GM18907 (cell line): ENCODE results near the gene OR1F1.
A peak's percentile ranks its signal among the peaks of the same experiment; 100 is the strongest.
"Not testable (repeated sequence)": the region's sequence is repeated elsewhere in the genome, so short reads cannot be mapped to it uniquely, and the experiment has no call there.

Source experiments
- ATAC-seq: cut with Tn5 transposase; IDR thresholded peaks from one replicate; pipeline ENCODE4 v1.9.1; 2021; ENCODE audit warnings: mild to moderate bottlenecking, moderate library complexity; ENCODE audit not compliant: unreplicated experiment

The OR1F1 gene

DNA sequence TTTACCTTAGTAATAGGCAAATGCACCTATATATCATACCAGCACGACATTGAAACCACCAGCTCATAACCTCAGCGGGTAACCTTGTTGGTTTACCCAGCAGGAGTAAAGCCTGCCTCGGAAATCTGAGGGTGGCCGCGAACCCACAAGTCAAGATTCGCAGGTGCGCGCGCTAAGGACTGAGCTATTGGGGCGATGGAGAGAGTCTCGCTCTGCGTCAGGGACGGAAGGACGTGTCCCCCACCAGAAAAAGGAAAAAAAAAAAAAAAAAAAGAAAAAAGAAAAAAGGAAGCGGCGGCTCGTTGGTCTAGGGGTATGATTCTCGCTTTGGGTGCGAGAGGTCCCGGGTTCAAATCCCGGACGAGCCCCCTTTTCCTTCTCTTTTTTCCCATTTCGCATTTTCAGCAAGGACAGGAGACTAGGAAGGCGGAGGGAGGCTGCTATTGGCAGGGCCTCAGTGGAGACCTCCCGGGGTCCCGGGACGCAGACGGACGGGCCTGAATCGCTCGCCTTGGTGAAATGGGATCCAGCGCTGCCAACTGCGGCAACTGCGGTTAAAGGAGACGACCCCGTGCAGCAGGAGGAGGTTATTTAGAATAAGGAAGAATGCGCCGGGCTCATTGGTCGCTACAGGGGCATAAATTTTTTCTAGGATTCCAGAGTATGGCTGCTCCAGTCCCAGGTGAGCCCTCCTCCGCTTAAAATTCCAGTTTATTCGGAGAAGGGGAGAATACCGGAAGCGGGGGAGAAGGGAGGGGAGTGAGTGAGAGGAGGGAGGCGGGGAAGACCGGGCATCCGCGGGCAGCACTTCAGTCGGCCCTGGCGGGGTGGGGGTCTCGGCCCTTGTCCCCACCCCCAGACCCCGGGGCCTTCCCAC is at the start of gene OR1F1:
TSS of gene OR1F1 (plus strand) at position 407 of the 877 bp plus-strand sequence.
- no peak for ATAC-seq

DNA sequence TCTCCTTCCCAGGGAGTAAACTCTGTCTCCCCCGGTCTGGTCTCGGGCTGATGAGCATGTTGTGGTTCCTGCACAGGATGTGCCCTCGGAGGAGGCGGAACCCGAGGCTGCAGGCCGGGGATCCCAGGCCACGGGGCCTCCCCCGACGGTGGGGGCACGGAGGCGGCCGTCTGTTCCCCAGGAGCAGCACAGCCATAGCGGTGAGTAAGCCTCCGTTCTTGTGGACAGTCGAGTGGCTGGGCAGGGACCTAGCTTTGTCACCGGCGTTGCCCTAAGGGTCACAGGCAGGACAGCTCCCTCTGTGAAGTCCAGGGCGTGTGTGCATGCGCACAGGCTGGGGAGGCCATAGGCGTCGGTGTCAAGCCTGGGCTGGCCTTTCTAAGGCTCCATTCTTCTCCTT is 49.7 kb upstream of the OR1F1 start:
- no peak for ATAC-seq

DNA sequence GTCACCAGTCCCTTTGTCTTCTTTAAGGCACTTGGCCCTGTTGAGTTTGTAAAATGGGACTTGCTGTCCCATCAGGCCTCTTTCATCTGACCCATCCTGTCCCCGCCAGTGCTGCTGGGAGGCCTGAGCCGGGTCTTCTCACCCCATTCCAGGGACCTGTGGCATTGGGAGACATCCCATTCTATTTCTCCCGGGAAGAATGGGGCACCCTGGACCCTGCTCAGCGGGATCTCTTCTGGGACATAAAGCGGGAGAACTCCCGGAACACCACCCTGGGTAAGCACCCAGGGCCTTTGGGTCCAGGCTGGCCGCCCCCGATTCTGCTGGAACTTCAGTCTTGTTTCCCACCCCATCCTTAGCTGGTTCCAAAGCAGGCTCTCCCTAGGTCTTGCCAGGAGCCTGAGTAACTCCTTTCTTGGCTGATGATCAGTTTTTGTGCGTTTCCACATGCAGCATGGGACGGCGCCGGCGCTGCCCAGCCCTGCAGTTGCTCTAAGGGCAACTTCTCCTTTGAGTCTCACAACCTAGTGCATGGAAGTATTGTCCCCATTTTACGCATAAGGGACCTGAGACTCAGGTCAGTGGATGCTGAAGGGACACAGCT is 49.1 kb upstream of the OR1F1 start:
- no peak for ATAC-seq

DNA sequence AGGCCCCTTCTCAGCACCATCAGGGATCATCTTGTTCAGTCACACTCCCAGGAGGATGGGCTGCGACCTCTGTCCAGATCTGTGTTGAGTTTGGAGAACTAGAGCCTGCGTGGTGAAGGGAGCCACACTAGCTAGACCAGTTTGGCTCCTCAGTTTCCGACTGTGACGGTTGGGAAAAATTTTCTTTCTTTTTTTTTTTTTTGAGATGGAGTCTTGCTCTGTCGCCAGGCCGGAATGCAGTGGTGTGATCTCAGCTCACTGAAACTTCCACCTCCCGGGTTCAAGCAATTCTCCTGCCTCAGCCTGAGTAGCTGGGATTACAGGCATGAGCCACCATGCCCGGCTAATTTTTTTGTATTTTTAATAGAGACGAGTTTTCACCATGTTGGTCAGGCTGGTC is 48.4 kb upstream of the OR1F1 start:
- ATAC-seq, result not testable (repeated sequence)

DNA sequence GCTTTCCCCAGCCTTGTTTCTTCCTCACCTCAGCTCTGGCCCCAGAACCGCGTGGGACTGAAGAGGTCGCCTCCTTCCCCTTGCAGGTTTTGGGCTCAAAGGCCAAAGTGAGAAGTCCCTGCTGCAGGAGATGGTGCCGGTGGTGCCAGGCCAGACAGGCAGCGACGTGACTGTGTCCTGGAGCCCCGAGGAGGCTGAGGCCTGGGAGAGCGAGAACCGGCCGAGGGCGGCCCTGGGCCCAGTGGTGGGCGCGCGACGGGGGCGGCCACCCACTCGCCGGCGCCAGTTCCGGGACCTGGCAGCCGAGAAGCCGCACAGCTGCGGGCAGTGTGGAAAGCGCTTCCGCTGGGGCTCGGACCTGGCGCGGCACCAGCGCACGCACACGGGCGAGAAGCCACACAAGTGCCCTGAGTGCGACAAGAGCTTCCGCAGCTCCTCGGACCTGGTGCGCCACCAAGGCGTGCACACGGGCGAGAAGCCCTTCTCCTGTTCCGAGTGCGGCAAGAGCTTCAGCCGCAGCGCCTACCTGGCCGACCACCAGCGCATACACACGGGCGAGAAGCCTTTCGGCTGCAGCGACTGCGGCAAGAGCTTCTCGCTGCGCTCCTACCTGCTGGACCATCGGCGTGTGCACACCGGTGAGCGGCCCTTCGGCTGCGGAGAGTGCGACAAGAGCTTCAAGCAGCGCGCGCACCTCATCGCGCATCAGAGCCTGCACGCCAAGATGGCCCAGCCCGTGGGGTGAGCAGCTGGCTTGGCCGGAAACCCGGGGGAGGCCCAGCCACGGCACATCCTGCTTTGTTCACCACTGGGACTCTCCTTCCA is 47.2 kb upstream of the OR1F1 start:
- no peak for ATAC-seq

DNA sequence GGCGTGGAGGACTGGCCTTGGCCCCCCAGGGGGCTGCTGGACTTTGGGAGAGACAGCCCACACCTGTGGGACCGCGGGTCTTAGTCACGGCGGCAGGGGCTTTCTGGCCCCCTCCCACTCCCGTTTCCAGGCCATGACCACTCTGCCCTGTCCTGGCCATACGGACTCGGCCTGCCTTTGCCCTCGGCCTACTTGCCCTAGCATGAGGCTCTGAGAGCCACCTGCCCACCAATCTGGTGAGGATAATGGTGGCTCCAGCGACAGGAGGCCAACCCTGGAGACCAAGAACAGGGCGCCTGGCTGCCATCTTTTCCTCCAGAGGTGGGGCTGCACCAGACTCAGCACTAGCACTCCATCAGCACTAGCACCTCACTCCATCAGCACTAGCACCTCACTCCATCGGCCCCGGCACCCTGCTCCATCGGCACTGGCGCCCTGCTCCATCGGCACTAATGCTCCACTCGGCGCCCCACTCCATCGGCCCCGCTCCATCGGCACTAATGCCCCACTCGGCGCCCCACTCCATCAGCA is 46.2 kb upstream of the OR1F1 start:
- ATAC-seq, result no peak

DNA sequence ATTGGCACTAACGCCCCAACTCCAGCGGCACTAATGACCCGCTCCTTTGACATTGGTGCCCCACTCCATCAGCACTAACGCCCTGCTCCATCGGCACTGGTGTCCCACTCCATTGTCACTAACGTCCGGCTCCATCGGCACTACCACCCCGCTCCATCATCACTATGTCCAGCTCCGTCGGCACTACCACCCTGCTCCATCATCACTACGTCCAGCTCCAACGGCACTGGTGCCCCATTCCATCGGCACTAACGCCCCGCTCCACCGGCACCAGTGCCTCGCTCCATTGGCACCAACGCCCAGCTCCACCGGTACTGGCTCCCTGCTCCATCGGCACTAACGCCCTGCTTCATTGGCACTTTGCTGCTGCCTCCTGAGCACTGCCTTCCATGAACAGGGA is 45.7 kb upstream of the OR1F1 start:
- ATAC-seq, result no peak

DNA sequence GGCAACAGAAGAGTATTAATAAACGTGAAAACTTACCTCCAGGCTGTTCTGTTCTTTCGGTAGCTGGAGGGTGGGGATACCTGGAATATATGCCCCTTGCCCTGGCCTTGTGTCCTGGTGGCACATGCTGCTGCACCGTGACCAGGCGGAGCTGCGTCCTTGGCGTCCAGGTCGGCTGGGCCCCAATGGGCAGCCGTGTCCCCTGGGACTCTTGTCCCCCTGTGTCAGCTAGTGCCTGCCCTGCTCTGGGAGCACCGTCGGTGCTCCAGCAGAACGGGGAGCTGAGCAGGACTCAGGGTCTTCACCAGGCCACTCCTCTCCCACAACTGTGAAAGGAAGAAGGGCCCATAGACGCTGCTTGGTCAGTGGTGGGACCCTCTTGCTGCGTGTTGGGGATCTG is 45.2 kb upstream of the OR1F1 start:
- no peak for ATAC-seq

DNA sequence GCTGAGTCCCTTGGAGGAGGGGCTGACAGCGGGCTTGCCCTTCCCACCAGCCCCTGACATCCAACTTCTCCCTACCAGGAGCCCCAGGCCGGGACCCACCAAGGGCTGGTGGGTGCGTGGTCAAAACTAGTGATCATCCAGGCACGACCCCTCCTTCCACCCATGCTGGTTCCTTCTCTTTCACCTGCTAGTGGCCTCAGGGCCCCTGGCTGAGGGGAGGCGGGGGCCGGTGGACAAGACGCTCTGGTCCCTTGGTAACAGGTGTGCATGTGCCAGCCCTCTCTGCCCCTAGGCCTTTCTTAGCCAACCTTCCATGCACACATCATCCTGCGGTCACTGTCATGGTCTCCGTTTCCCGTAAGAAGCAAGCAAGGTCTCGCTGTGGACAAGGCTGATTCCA is 44.8 kb upstream of the OR1F1 start:
- no peak for ATAC-seq

DNA sequence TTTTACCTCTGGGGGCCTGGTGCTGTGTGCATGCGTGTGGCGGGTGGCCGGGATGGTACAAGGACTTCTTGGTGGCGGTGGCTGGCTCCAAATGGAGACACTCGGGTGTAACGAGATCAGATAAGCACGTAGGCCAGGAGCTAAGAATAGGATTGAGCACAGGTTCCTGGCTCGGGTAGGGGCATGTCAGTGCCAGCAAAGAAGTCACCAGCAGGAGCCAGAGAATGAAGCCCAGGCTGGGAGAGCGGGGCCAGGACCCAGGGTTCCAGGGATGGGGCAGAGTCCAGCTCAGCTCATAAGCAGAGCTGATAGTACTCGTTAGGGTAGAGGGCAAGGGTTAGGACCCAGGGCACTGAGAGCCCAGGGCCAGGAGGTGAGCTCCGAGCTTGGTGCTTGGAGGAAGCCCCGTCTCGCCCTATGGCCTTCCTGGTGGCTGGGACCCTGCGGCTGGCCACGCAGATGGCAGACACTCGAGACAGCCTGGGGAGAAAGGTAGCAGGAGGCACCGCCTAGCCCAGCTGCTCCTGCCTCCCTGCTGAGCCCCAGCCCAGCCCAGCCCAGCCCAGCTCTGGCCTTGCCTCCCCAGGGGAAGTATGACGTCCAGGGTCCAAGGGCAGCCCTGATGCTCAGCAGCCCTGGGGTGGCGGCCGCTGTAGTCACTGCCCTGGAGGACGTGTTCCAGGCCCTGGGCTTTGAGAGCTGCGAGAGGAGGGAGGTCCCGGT is 44.2 kb upstream of the OR1F1 start:
- no peak for ATAC-seq

DNA sequence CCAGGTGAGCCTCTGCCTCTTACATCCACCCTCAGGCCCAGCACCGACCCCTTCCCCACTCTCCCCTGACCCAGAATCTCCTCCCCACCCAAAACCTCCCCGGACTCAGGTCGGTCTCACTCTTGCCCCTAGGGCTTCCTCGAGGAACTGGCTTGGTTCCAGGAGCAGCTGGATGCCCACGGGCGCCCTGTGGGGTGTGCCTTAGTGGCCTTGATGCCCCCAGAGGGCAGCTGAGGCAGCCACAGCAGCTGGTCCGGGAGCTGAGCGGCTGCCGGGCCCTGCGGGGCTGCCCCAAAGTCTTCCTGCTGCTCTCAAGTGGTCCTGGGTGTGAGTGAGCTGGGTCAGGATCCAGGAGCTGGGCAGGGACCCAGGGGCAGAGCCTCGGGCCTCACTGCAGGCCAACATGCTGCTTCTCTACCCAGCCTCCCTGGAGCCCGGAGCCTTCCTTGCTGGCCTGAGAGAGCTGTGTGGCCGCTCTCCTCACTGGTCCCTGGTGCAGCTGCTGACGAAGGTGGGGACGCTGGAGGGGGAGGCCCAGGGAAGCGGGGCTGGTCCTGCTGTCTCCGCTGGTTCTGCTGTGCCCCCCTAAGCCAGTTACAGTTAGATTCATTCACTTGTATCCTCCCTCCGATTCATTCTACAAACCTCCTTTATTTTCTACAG is 43.6 kb upstream of the OR1F1 start:
- ATAC-seq, result no peak

DNA sequence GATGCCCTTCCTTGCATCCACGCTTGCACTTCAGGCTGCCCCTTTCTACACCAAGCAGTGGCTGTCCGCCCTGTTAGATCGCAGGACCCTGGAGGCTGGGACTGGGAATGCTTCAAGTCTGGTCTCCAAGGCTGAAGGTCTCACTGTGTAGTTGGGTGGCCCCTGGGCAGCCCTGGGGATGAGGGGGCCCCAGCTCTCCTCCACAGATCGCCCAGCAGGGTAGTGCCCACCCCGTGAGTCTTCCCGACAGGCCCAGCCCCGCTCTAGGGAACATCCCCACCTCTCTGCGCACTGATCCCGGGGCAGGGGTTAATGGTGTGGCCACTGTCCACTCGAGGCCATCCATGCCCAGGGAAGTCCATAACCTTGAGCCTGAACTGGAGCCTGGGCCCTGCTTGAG is 42.9 kb upstream of the OR1F1 start:
- no peak for ATAC-seq

DNA sequence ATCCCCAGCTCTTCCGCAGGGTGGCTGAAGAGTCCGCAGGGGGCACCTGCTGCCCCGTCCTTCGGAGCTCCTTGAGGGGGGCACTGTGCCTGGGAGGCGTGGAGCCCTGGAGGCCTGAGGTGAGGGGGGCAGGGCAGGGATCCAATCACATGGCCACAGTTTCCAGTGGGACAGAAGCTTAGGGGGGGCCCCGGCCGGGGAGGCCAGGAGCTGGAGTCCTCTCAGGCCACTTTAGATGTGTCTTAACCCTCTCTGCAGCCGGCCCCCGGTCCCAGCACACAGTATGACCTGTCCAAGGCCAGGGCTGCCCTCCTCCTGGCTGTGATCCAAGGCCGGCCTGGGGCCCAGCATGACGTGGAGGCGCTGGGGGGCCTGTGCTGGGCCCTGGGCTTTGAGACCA is 42.3 kb upstream of the OR1F1 start:
- no peak for ATAC-seq

DNA sequence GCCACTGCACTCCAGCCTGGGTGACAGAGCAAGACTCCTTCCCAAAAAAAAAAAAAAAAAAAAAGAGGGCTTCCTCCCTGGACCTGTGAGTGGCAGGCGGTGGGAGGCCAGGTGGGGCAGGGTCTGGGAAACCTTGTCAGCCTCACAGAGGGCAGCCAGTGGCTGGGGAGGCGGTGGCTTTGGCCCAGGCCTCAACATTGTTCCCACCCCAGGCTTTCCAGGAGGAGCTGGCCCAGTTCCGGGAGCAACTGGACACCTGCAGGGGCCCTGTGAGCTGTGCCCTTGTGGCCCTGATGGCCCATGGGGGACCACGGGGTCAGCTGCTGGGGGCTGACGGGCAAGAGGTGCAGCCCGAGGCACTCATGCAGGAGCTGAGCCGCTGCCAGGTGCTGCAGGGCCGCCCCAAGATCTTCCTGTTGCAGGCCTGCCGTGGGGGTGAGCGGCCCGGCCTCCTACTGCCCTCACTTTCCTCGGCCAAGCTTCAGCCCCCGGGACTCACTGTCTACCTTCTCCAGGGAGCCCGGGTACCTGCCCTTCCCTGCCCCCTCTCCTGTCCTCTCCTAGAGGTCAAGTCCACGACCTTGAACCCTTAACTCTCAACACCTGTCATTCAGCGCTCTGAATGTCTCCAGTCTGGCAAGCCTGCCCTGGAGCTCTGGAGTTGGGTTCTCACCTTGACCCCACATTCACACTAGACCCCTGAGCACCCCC is 40.8 kb upstream of the OR1F1 start:
- ATAC-seq, result no peak

DNA sequence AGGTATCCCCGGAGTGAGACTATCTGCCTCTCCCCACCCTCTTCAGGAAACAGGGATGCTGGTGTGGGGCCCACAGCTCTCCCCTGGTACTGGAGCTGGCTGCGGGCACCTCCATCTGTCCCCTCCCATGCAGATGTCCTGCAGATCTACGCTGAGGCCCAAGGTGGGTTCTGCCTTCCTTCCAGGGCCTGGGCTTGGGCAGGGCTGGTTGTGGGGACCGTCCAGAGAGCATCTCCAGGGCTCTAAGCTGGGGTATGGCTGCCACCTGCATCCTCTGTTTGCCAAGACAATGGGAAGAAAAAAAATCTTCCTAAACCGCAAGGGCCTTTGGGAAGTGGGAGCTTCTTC is 40.3 kb upstream of the OR1F1 start:
- ATAC-seq, result no peak

DNA sequence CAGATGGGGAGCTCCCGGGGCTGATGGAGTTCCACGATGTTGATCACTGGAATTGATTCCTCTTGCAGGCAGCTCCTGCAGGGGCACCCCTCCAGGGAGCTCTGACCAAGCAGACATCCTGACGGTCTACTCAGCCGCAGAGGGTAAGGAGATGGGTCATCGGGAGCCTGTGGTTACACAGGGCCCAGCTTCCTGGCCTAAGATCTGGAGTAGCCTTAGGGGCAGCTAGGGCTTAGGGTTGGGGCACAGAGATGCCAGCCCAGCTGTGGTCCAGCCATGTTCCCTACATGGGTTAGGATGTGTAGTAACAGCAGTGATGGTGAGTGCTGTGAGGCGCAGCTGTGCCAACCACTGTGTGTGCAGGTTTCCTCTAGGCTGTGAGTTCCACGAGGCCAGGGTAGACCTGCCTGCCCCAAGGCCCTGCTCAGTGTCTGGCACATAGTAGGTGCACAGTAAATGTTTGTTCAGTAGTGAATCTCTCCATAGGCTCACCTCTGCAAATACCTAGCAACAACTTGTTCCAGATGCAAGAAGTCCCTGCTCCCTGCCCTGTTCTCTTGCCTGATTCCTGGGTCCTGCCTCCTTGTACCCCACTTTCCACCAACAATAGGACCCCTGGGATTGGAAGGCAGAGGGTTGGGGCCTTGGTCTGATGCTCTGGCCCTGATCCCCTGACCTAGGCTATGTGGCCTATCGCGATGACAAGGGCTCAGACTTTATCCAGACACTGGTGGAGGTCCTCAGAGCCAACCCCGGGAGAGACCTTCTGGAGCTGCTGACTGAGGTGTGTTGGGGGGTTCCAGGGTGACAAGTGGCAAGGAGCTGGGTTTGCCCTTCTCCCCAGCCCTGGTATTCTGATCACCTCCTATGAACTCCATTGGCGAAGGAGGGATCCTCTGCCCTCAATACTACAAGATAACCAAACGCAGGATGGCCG is 39.5 kb upstream of the OR1F1 start:
- no peak for ATAC-seq

DNA sequence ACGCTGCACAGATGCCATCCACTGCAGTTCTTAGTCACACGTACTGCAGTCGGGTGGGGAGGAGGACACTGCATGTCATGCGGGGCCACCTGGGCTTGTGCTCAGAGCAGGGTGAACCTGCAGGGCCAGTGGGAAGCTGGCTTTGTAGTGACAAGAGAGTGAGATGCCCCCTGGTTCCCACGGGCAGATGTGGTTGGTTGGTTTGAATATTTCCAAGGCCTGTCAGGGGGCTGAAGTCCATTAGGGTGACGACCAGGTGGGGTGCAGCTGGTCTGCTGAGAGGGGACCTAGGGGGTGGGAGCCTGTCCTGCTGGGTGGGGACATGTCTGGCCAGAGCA is 38.8 kb upstream of the OR1F1 start:
- ATAC-seq, result no peak

DNA sequence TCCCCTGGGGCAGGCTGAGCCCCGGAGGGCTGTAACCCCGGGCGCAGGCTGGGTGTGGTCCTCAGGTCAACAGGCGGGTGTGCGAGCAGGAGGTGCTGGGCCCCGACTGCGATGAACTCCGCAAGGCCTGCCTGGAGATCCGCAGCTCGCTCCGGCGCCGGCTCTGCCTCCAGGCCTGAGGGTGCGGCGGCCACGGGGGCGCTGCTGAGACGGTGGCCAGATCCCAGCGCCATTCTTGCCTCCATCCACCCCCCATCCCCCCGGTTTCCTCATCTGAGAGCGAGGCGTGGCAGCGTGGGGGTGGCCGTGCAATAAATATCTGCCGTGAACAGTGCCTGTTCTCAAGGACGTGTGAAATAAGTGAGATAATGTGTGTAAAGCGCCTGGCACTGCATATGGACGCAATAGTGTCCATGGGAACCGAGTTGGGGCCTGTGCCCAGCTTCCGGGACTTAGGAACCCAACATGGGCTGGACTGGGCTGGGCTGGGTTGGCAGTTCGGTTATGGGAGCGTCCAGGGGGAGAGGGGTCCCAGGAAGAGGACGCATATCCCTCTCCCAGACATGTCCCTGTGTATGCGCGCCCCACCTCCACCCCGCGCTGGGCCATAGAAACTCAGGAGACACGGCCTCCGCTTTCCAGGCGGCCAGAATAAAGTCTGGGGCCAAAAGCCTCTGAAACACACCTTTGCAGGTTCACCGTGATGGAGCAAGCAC is 38.2 kb upstream of the OR1F1 start:
- peak; percentile 24 for ATAC-seq
